WTC11 (cell line): ENCODE results near the gene EMX1. TPM values are rescaled to one million over a fixed set of nuclear protein-coding genes. Genes with fewer than 3 reads are reported as not detected.

Source experiments
- ATAC-seq: fragments of 200-7000 bp; cut with Tn5 transposase; 2 replicates; pipeline ENCODE4 v1.10.0; 2021; ENCODE audit warnings: mild to moderate bottlenecking, moderate library complexity
- CTCF ChIA-PET: fragments of 300-600 bp; sonication (Branson Sonifier 250); formaldehyde crosslinking; loops from one replicate; lab custom pipeline; 2021; ENCODE audit warnings: antibody characterized with exemption; lab: Charles Lee
- POLR2A ChIA-PET: fragments of 350-600 bp; sonication (Branson Sonifier 250); formaldehyde crosslinking; loops from one replicate; lab custom pipeline; 2021; ENCODE audit warnings: antibody characterized with exemption; lab: Charles Lee
- DNase-seq: peaks from one replicate; pipeline ENCODE4 v3.0.0; 2021; ENCODE audit warnings: low spot score
- H3K27ac Mint-ChIP-seq: 2 replicates; pipeline ENCODE4 v1.8.0; 2021; ENCODE audit warnings: mixed read lengths
- H3K27me3 Mint-ChIP-seq: 2 replicates; pipeline ENCODE4 v1.8.0; 2021; ENCODE audit warnings: low read depth, mild to moderate bottlenecking, moderate library complexity, mixed read lengths
- H3K36me3 Mint-ChIP-seq: 2 replicates; pipeline ENCODE4 v1.8.0; 2021; ENCODE audit warnings: mixed read lengths
- H3K4me1 Mint-ChIP-seq: 2 replicates; pipeline ENCODE4 v1.8.0; 2022; ENCODE audit warnings: mixed read lengths
- H3K4me3 Mint-ChIP-seq: 2 replicates; pipeline ENCODE4 v1.8.0; 2021; ENCODE audit warnings: mild to moderate bottlenecking, moderate library complexity, mixed read lengths
- H3K9me3 Mint-ChIP-seq: 2 replicates; pipeline ENCODE4 v1.8.0; 2021; ENCODE audit warnings: mixed read lengths
- CREM ChIP-seq: sonication (generic); formaldehyde crosslinking; IDR thresholded peaks from 2 replicates; pipeline ENCODE4 v1.8.1; 2022; ENCODE audit warnings: mild to moderate bottlenecking, missing genetic modification reagents, moderate library complexity
- ETV6 ChIP-seq: sonication (generic); formaldehyde crosslinking; IDR thresholded peaks from 2 replicates; pipeline ENCODE4 v1.8.1; 2022; ENCODE audit warnings: mild to moderate bottlenecking, missing genetic modification reagents
- FOXK1 ChIP-seq: sonication (generic); formaldehyde crosslinking; IDR thresholded peaks from 2 replicates; pipeline ENCODE4 v1.8.0; 2022; ENCODE audit warnings: mild to moderate bottlenecking, moderate library complexity, missing genetic modification reagents
- GTF2I ChIP-seq: fragments of 250-450 bp; sonication (Bioruptor Pico); conservative IDR thresholded peaks from 2 replicates; pipeline ENCODE4 v1.4.0; 2021; ENCODE audit warnings: mild to moderate bottlenecking
- JAZF1 ChIP-seq: fragments of 250-450 bp; sonication (Bioruptor Pico); IDR thresholded peaks from 2 replicates; pipeline ENCODE4 v1.9.0; 2021; ENCODE audit warnings: moderate library complexity, mild to moderate bottlenecking, inconsistent platforms
- JUN ChIP-seq: sonication (generic); formaldehyde crosslinking; IDR thresholded peaks from 2 replicates; pipeline ENCODE4 v1.8.0; 2023; ENCODE audit warnings: mild to moderate bottlenecking, missing genetic modification reagents
- KAT7 ChIP-seq: sonication (generic); formaldehyde crosslinking; IDR thresholded peaks from 2 replicates; pipeline ENCODE4 v1.8.1; 2023; ENCODE audit warnings: missing genetic modification reagents, mild to moderate bottlenecking, borderline replicate concordance
- MAX ChIP-seq: sonication (generic); formaldehyde crosslinking; IDR thresholded peaks from 2 replicates; pipeline ENCODE4 v1.8.0; 2022; ENCODE audit warnings: mild to moderate bottlenecking, missing genetic modification reagents
- NR2C2 ChIP-seq: sonication (generic); formaldehyde crosslinking; IDR thresholded peaks from 2 replicates; pipeline ENCODE4 v1.8.0; 2022; ENCODE audit warnings: mild to moderate bottlenecking, missing genetic modification reagents
- OVOL2 ChIP-seq: fragments of 250-450 bp; sonication (Bioruptor Pico); IDR thresholded peaks from 2 replicates; pipeline ENCODE4 v1.9.0; 2021; ENCODE audit warnings: mild to moderate bottlenecking, borderline replicate concordance
- PRDM15 ChIP-seq: sonication (generic); formaldehyde crosslinking; IDR thresholded peaks from 2 replicates; pipeline ENCODE4 v1.8.0; 2022; ENCODE audit warnings: missing genetic modification reagents
- RORB ChIP-seq: fragments of 250-450 bp; sonication (Bioruptor Pico); IDR thresholded peaks from 2 replicates; pipeline ENCODE4 v1.9.0; 2021; ENCODE audit warnings: mild to moderate bottlenecking
- SMAD3 ChIP-seq: sonication (generic); formaldehyde crosslinking; IDR thresholded peaks from 2 replicates; pipeline ENCODE4 v1.8.0; 2022; ENCODE audit warnings: missing genetic modification reagents, mild to moderate bottlenecking, borderline replicate concordance
- SMAD4 ChIP-seq: sonication (generic); formaldehyde crosslinking; IDR thresholded peaks from 2 replicates; pipeline ENCODE4 v1.8.0; 2022; ENCODE audit warnings: mild to moderate bottlenecking, missing genetic modification reagents
- TCF7 ChIP-seq: sonication (generic); formaldehyde crosslinking; IDR thresholded peaks from 2 replicates; pipeline ENCODE4 v1.8.0; 2022; ENCODE audit warnings: mild to moderate bottlenecking, low read depth, missing genetic modification reagents, moderate library complexity
- TEAD1 ChIP-seq: sonication (generic); formaldehyde crosslinking; IDR thresholded peaks from 2 replicates; pipeline ENCODE4 v1.8.0; 2022; ENCODE audit warnings: mild to moderate bottlenecking, missing genetic modification reagents
- TEAD4 ChIP-seq: sonication (generic); formaldehyde crosslinking; IDR thresholded peaks from 2 replicates; pipeline ENCODE4 v1.8.0; 2022; ENCODE audit warnings: mild to moderate bottlenecking, missing genetic modification reagents
- ZBTB21 ChIP-seq: sonication (generic); formaldehyde crosslinking; IDR thresholded peaks from 2 replicates; pipeline ENCODE4 v1.8.1; 2023; ENCODE audit warnings: mild to moderate bottlenecking, missing genetic modification reagents, borderline replicate concordance
- ZMAT4 ChIP-seq: fragments of 250-450 bp; sonication (Bioruptor Pico); IDR thresholded peaks from 2 replicates; pipeline ENCODE4 v1.9.0; 2021; ENCODE audit warnings: mild to moderate bottlenecking
- ZNF416 ChIP-seq: fragments of 250-450 bp; sonication (Bioruptor Pico); IDR thresholded peaks from 2 replicates; pipeline ENCODE4 v1.9.0; 2021; ENCODE audit warnings: mild to moderate bottlenecking, inconsistent platforms
- ZNF671 ChIP-seq: fragments of 250-450 bp; sonication (Bioruptor Pico); IDR thresholded peaks from 2 replicates; pipeline ENCODE4 v1.8.0; 2021; ENCODE audit warnings: mild to moderate bottlenecking
- ZSCAN18 ChIP-seq: fragments of 250-450 bp; sonication (Bioruptor Pico); IDR thresholded peaks from 2 replicates; pipeline ENCODE4 v2.1.2; 2022; ENCODE audit warnings: mild to moderate bottlenecking, moderate library complexity
- total RNA-seq: library from RNA; stranded (reverse); gene quantifications from 3 replicates; pipeline ENCODE4 v1.2.3, GENCODE V29; 2021
- TF ChIP-seq, protein P1 (sequence below): sonication (generic); formaldehyde crosslinking; IDR thresholded peaks from 2 replicates; pipeline ENCODE4 v1.8.1; 2023; ENCODE audit warnings: mild to moderate bottlenecking, missing genetic modification reagents, moderate library complexity
- TF ChIP-seq, protein P2 (sequence below): sonication (generic); formaldehyde crosslinking; IDR thresholded peaks from 2 replicates; pipeline ENCODE4 v1.8.0; 2022; ENCODE audit warnings: mild to moderate bottlenecking, missing genetic modification reagents

EMX1 gene
- total RNA-seq, 1 experiment from 2014 or later: 3.8 TPM

DNA sequence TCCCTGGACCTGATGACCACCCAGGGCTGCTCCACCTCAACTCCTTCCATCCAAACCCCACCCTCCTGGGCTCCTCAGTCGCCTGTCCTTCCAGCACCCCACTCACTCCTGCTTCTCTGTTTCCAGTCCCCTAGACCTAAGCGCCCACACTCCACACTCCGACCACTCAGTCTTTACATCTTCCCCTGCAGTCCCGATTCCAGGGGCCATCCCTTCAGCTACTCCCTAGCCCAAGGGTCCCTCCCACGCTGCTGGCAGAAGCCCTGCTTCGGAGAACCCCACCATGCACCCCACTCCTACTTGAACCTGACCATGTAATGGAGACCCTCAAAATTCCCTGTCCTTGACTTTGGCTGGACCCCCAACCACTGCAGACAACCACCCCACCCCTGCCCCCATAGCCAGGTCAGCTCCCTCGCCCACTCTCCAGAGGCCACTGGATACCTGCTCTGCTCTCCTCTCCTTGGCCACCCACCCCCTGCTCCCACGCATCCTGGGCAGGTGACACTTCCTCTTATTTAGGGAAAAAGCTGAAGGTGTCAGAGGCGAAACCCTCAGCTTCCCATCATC lies 28.2 kb downstream of the EMX1 start (continued):
- TF ChIP-seq PRDM15 (CRISPR knock-in tag) (no peak), ZBTB21 (CRISPR knock-in tag) (no peak), ZSCAN18 (no peak)
- TF ChIP-seq, protein P1, sequence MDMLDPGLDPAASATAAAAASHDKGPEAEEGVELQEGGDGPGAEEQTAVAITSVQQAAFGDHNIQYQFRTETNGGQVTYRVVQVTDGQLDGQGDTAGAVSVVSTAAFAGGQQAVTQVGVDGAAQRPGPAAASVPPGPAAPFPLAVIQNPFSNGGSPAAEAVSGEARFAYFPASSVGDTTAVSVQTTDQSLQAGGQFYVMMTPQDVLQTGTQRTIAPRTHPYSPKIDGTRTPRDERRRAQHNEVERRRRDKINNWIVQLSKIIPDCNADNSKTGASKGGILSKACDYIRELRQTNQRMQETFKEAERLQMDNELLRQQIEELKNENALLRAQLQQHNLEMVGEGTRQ (CRISPR knock-in tag): no peak

DNA sequence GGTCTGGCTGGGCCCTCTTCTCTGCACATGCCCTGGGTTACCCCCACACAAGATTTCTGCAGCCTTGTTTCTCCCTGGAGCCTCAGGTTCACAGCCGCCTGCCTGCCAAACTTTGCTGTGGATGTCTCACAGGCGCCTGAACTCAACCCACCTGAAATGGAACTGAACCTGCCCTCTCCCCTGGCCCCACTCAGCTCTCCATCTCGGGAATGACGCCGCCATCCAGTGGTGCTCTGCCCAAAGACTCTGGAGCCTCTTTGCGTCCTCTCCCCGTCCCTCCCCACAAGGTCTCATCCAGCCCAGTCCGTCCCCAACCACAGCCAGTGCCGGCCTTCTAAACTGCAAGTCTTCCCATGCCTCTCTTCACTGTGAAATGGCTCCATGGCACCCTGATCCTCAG lies 29.1 kb downstream of the EMX1 start:
- Mint-ChIP-seq H3K27ac (no peak overlapping the region), H3K4me1 (peaks cover 38% of the 10 kb centered on the region), H3K9me3 (no peaks in the 10 kb centered on the region), H3K4me3 (no peak overlapping the region), H3K27me3 (peaks cover 7% of the 10 kb centered on the region), H3K36me3 (no peaks in the 10 kb centered on the region)
- ATAC-seq: no peak
- TF ChIP-seq GTF2I (no peak), SMAD3 (no peak), JUN (no peak), RORB (CRISPR knock-in tag) (no peak), MAX (CRISPR knock-in tag) (no peak), ZNF671 (CRISPR knock-in tag) (no peak), NR2C2 (CRISPR knock-in tag) (no peak), ETV6 (no peak), CREM (no peak)
- TF ChIP-seq, protein P2, sequence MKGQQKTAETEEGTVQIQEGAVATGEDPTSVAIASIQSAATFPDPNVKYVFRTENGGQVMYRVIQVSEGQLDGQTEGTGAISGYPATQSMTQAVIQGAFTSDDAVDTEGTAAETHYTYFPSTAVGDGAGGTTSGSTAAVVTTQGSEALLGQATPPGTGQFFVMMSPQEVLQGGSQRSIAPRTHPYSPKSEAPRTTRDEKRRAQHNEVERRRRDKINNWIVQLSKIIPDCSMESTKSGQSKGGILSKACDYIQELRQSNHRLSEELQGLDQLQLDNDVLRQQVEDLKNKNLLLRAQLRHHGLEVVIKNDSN (CRISPR knock-in tag): no peak
- POLR2A ChIA-PET: no interaction called here
- DNase-seq: no peak
- CTCF ChIA-PET: interaction anchor here (1.0 to 2.1 kb wide), 3 partner anchors 11 to 59 kb away, joined by 3 to 12 read pairs (median 6); partner anchors contain the start of gene SPR

DNA sequence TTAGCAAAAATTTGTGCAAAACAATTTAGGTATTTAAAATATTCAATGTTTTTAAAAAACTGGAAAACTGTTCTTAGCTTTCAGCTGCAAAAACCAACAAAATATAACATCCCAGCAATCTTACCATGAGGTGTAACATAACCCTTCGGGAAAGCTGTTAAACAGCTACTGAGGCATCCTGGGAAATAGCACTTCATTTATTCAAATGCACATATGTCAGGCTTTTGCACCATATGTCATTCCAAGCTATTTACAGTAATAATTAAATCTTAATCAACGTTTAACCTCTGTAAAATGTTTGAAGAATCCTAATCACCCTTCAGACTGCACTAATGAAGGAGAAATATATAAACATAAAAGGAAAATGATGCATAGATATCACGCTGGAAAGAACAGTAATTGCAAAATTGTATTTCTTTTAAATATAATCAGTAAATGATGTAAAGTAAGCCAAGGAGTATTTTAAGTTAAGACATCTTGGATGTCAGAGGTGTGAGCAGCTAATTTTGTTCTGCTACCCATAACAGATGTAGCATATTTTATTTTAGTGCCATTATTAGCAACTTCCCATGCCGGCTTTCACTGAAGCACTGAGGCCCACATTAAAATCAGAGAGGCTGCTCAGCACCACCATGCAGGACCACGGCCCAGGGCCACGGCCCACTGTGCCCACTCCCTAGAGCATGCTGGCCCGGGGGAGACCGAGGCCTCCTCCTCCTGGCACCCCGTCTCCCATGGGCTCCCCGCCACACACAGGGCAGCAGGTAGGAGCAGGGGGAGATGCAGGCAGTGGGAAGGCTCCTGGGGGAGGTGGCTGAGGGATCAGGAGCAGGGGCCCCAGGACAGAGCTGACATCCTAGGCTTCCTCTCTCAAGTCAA lies 30.9 kb downstream of the EMX1 start:
- DNase-seq (no peak), ATAC-seq (no peak)
- H3K27ac Mint-ChIP-seq: no peak overlapping the region
- H3K4me1 Mint-ChIP-seq: peaks cover 48% of the 10 kb centered on the region
- ChIA-PET POLR2A (no interaction called here), CTCF (interaction anchor here (1.3 to 4.7 kb wide), 4 partner anchors 9 to 85 kb away, joined by 3 to 50 read pairs (median 4); no protein-coding TSS in a partner anchor)
- no peaks in the 10 kb centered on the region for H3K9me3 Mint-ChIP-seq
- H3K36me3 Mint-ChIP-seq: no peaks in the 10 kb centered on the region
- peaks cover 7% of the 10 kb centered on the region for H3K27me3 Mint-ChIP-seq
- no peak overlapping the region for H3K4me3 Mint-ChIP-seq
- TF ChIP-seq ZNF671 (CRISPR knock-in tag) (no peak), TEAD1 (CRISPR knock-in tag) (no peak), ZMAT4 (CRISPR knock-in tag) (no peak), OVOL2 (no peak), TEAD4 (CRISPR knock-in tag) (no peak), SMAD4 (CRISPR knock-in tag) (no peak), KAT7 (CRISPR knock-in tag) (no peak), ZNF416 (no peak), FOXK1 (no peak), CREM (no peak), TCF7 (CRISPR knock-in tag) (no peak), JAZF1 (CRISPR knock-in tag) (no peak)
- TF ChIP-seq, protein P2 (CRISPR knock-in tag): no peak
